HCT116 (cell line): Measurements from ENCODE around the gene KCNJ16. TPM values are rescaled to one million over a fixed set of nuclear protein-coding genes. Genes with fewer than 3 reads are reported as not detected.

Experiments
- ATAC-seq: fragments of 200-7000 bp; cut with Tn5 transposase; 2 replicates; pipeline ENCODE4 v1.9.1; 2020; ENCODE audit warnings: mild to moderate bottlenecking, moderate library complexity
- BruUV-seq: library from RNA; stranded (reverse); fragments of 400-500 nt; replicated peaks from 2 replicates; lab custom pipeline; 2021; lab: Mats Ljungman, UMichigan
- CTCF ChIA-PET: fragments of 300-600 bp; sonication (Branson Sonifier 250); formaldehyde crosslinking; loops from one replicate; lab custom pipeline; 2021; ENCODE audit warnings: antibody characterized with exemption; lab: Charles Lee
- POLR2A ChIA-PET: fragments of 300-600, 350-600 bp; sonication (Branson Sonifier 250); formaldehyde crosslinking; loops from one replicate; lab custom pipeline; 2021; ENCODE audit warnings: antibody characterized with exemption; lab: Charles Lee
- RAD21 ChIA-PET, 2 experiments: fragments of 300-600 bp; sonication (Branson Sonifier 250); formaldehyde crosslinking; loops; one replicate each; lab custom pipeline; 2023; ENCODE audit warnings: low total read pairs in 2 of 2; ENCODE audit not compliant: uncharacterized antibody in 2 of 2, unreplicated experiment in 2 of 2, low non-redundant PET in 1 of 2; lab: Charles Lee
- DNase-seq: peaks from one replicate; pipeline ENCODE4 v3.0.0-alpha.2; 2010; ENCODE audit warnings: low read depth, low spot score
- H2AFZ ChIP-seq: fragments of 200-600 bp; shearing (Covaris generic), sonication (generic); 2 replicates; pipeline ENCODE4 v1.6.1; 2017; ENCODE audit warnings: low read depth, mixed run types, mixed read lengths, antibody characterized with exemption, low read length; ENCODE audit not compliant: poor library complexity, severe bottlenecking
- H3K27ac ChIP-seq: 2 replicates; pipeline ENCODE4 v1.5.1; 2012; ENCODE audit warnings: low read depth, low read length
- H3K27me3 ChIP-seq: fragments of 200-600 bp; sonication (generic); 2 replicates; pipeline ENCODE4 v1.6.1; 2016; ENCODE audit warnings: mixed run types, low read length, mixed read lengths; ENCODE audit not compliant: insufficient read depth
- H3K36me3 ChIP-seq, 2 experiments: fragments of 200-500 bp in 1 of 2; fragments of 200-600 bp in 1 of 2; sonication (Bioruptor generic) in 1 of 2; sonication (generic) in 1 of 2; 2 replicates each; pipeline versions ENCODE4 v1.5.1 to v1.6.1; 2014 to 2016; ENCODE audit warnings: low read length in 2 of 2, inconsistent platforms in 1 of 2, mixed read lengths in 1 of 2, mixed run types in 1 of 2; ENCODE audit not compliant: insufficient read depth in 2 of 2, control insufficient read depth in 1 of 2
- H3K4me1 ChIP-seq, 2 experiments: fragments of 200-600 bp in 1 of 2; sonication (generic) in 1 of 2; 2 replicates each; pipeline versions ENCODE4 v1.5.1 to v1.6.1; 2012 to 2017; ENCODE audit warnings: low read length in 2 of 2, inconsistent platforms in 1 of 2, mild to moderate bottlenecking in 1 of 2, mixed read lengths in 1 of 2, mixed run types in 1 of 2, moderate library complexity in 1 of 2; ENCODE audit not compliant: insufficient read depth in 2 of 2, control insufficient read depth in 1 of 2
- H3K4me2 ChIP-seq: fragments of 200-600 bp; sonication (generic); 2 replicates; pipeline ENCODE4 v1.6.1; 2017; ENCODE audit warnings: mixed run types, low read length, mixed read lengths
- H3K4me3 ChIP-seq, 2 experiments: fragments of 200-600 bp in 1 of 2; sonication (generic) in 1 of 2; replicated peaks in 1 of 2; 2 replicates each; pipeline ENCODE4 v1.5.1; 2011 to 2016; ENCODE audit warnings: low read length in 2 of 2, control low read depth in 1 of 2, low read depth in 1 of 2, mild to moderate bottlenecking in 1 of 2, mixed read lengths in 1 of 2, mixed run types in 1 of 2
- H3K79me2 ChIP-seq: fragments of 200-600 bp; sonication (generic); 2 replicates; pipeline ENCODE4 v1.6.1; 2017; ENCODE audit warnings: mild to moderate bottlenecking, mixed run types, low read length, moderate library complexity, mixed read lengths; ENCODE audit not compliant: insufficient read depth
- H3K9ac ChIP-seq: fragments of 200-600 bp; sonication (generic); 2 replicates; pipeline ENCODE4 v1.6.1; 2016; ENCODE audit warnings: low read length, mixed read lengths
- H3K9me2 ChIP-seq: fragments of 200-600 bp; sonication (generic), shearing (Covaris generic); 2 replicates; pipeline ENCODE4 v1.6.1; 2017; ENCODE audit warnings: mixed run types, mild to moderate bottlenecking, moderate library complexity; ENCODE audit not compliant: insufficient read depth
- H3K9me3 ChIP-seq, 2 experiments: fragments of 200-500 bp in 1 of 2; fragments of 200-600 bp in 1 of 2; sonication (Bioruptor generic) in 1 of 2; sonication (generic) in 1 of 2; 2 replicates each; pipeline ENCODE4 v1.6.1; 2014 to 2017; ENCODE audit warnings: low read length in 2 of 2, mixed read lengths in 2 of 2, inconsistent platforms in 1 of 2, low read depth in 1 of 2, mild to moderate bottlenecking in 1 of 2, mixed run types in 1 of 2, moderate library complexity in 1 of 2; ENCODE audit not compliant: control insufficient read depth in 1 of 2, insufficient read depth in 1 of 2
- H4K20me1 ChIP-seq: fragments of 200-600 bp; sonication (generic), shearing (Covaris generic); 2 replicates; pipeline ENCODE4 v1.6.1; 2017; ENCODE audit warnings: mixed run types, mild to moderate bottlenecking, moderate library complexity; ENCODE audit not compliant: insufficient read depth
- ATF3 ChIP-seq: IDR thresholded peaks from 2 replicates; pipeline ENCODE4 v1.6.1; 2012
- CBX3 ChIP-seq: IDR thresholded peaks from 2 replicates; pipeline ENCODE4 v1.6.1; 2012; ENCODE audit warnings: low read depth
- CEBPB ChIP-seq: IDR thresholded peaks from 2 replicates; pipeline ENCODE4 v1.6.1; 2012; ENCODE audit warnings: low read depth
- CTCF ChIP-seq, 3 experiments: fragments of 200-600 bp in 1 of 3; sonication (generic) in 1 of 3; IDR thresholded peaks in 2 of 3; conservative IDR thresholded peaks in 1 of 3; 2 replicates each; pipeline ENCODE4 v1.5.1; 2012 to 2017; ENCODE audit warnings: low read depth in 2 of 3, low read length in 2 of 3, antibody characterized with exemption in 1 of 3, borderline replicate concordance in 1 of 3, control low read depth in 1 of 3, mild to moderate bottlenecking in 1 of 3, mixed read lengths in 1 of 3, mixed run types in 1 of 3, moderate library complexity in 1 of 3; ENCODE audit not compliant: insufficient read depth in 1 of 3
- ELF1 ChIP-seq: IDR thresholded peaks from 2 replicates; pipeline ENCODE4 v1.6.1; 2012; ENCODE audit warnings: low read depth, borderline replicate concordance
- EZH2 ChIP-seq: fragments of 200-600 bp; sonication (generic); IDR thresholded peaks from 2 replicates; pipeline ENCODE4 v1.6.1; 2017; ENCODE audit warnings: antibody characterized with exemption, mixed run types
- EZH2phosphoT487 ChIP-seq: fragments of 200-600 bp; IDR thresholded peaks from 2 replicates; pipeline ENCODE4 v1.6.1; 2018; ENCODE audit warnings: antibody characterized with exemption, borderline replicate concordance
- FOSL1 ChIP-seq: IDR thresholded peaks from 2 replicates; pipeline ENCODE4 v1.6.1; 2012; ENCODE audit warnings: low read depth
- JUND ChIP-seq: IDR thresholded peaks from 2 replicates; pipeline ENCODE4 v1.6.1; 2012
- MAX ChIP-seq: IDR thresholded peaks from 2 replicates; pipeline ENCODE4 v1.6.1; 2012
- POLR2AphosphoS5 ChIP-seq: IDR thresholded peaks from 2 replicates; pipeline ENCODE4 v1.6.1; 2011; ENCODE audit warnings: mild to moderate bottlenecking, low read depth, low read length, moderate library complexity
- RAD21 ChIP-seq: IDR thresholded peaks from 2 replicates; pipeline ENCODE4 v1.6.1; 2012; ENCODE audit warnings: low read depth, mild to moderate bottlenecking
- REST ChIP-seq: IDR thresholded peaks from 2 replicates; pipeline ENCODE4 v1.6.1; 2012; ENCODE audit warnings: low read depth
- SIN3A ChIP-seq: IDR thresholded peaks from 2 replicates; pipeline ENCODE4 v1.6.1; 2012; ENCODE audit warnings: low read depth
- TCF7L2 ChIP-seq: IDR thresholded peaks from 2 replicates; pipeline ENCODE4 v1.7.0; 2011; ENCODE audit warnings: borderline replicate concordance, inconsistent platforms; ENCODE audit not compliant: insufficient read depth, insufficient read length; ENCODE audit errors: extremely low read depth
- ZBTB33 ChIP-seq: IDR thresholded peaks from 2 replicates; pipeline ENCODE4 v1.6.1; 2011; ENCODE audit warnings: mild to moderate bottlenecking, low read length, moderate library complexity; ENCODE audit not compliant: insufficient replicate concordance; ENCODE audit errors: extremely low read depth
- ZFX ChIP-seq: fragments of 450-650 bp; IDR thresholded peaks from 2 replicates; pipeline ENCODE4 v1.6.1; 2017
- ZNF274 ChIP-seq: fragments of 200-500 bp; sonication (Bioruptor generic); IDR thresholded peaks from 2 replicates; pipeline ENCODE4 v1.6.1; 2014; ENCODE audit warnings: mild to moderate bottlenecking, low read depth, low read length, inconsistent platforms
- intact Hi-C: fragments of 100-400 bp; cut with micrococcal nuclease; formaldehyde crosslinking; loops from 2 replicates; pipeline ENCODE4 v1.10.0; 2022
- total RNA-seq: library from RNA; stranded (reverse); gene quantifications from one replicate; pipeline ENCODE4 v1.2.1, GENCODE V29; 2021; ENCODE audit not compliant: unreplicated experiment

The KCNJ16 gene
- total RNA-seq, 1 experiment from 2014 or later = not detected

GRCh38 chr17:70053241-70054234, 21.5 kb upstream of the KCNJ16 start:
- Histone ChIP-seq H3K4me3 (no peak overlapping the region), H3K4me2 (no peak overlapping the region), H4K20me1 (no peaks in the 10 kb centered on the region), H3K36me3 (no peaks in the 10 kb centered on the region), H3K9ac (no peak overlapping the region), H3K27me3 (no peaks in the 10 kb centered on the region), H3K9me3 (peaks cover 0 to 36% of the 10 kb centered on the region in 2 experiments; a peak in 2 of 4 replicates), H3K4me1 (no peaks in the 10 kb centered on the region), H3K79me2 (no peaks in the 10 kb centered on the region), H3K9me2 (no peaks in the 10 kb centered on the region), H3K27ac (no peak overlapping the region), H2AFZ (no peak overlapping the region)
- no TSS peak for BruUV-seq
- ATAC-seq = no peak
- POLR2A ChIA-PET = no interaction called here
- no peak for DNase-seq
- intact Hi-C loops = no loop called here
- CTCF ChIA-PET = no interaction called here
- RAD21 ChIA-PET = no interaction called here
- TF ChIP-seq SIN3A = no peak
- no peak for TF ChIP-seq TCF7L2
- TF ChIP-seq FOSL1 = no peak
- no peak for TF ChIP-seq CTCF (IDR thresholded peaks at IDR 0.05 in 2 of 3, conservative IDR thresholded peaks at IDR 0.05 in 1 of 3; ENCODE audit: borderline replicate concordance in 1 of 3, insufficient read depth in 1 of 3, low read depth in 2 of 3, low read length in 2 of 3)
- TF ChIP-seq ZBTB33 = no peak
- no peak for TF ChIP-seq ATF3
- no peak for TF ChIP-seq POLR2AphosphoS5
- TF ChIP-seq RAD21 = no peak
- no peak for TF ChIP-seq REST
- no peak for TF ChIP-seq CBX3
- no peak for TF ChIP-seq EZH2phosphoT487
- TF ChIP-seq ZNF274 = no peak
- TF ChIP-seq EZH2 = no peak
- TF ChIP-seq ELF1 = no peak
- TF ChIP-seq JUND = no peak
- no peak for TF ChIP-seq CEBPB
- no peak for TF ChIP-seq ZFX
- no peak for TF ChIP-seq MAX
